K562 (cell line): ENCODE data around the gene RPL9. TPM values are rescaled to one million over a fixed set of nuclear protein-coding genes. Genes with fewer than 3 reads are reported as not detected.

ENCODE experiments used
- ATF2 ChIP-seq: sonication (generic); formaldehyde crosslinking; IDR thresholded peaks from 2 replicates; pipeline ENCODE4 v1.8.1; 2022; ENCODE audit warnings: missing genetic modification reagents
- CTBP1 ChIP-seq: fragments of 450-650 bp; IDR thresholded peaks from 2 replicates; pipeline ENCODE4 v1.6.1; 2016; ENCODE audit warnings: borderline replicate concordance
- GTF3C2 ChIP-seq: IDR thresholded peaks from 3 replicates; pipeline ENCODE4 v1.6.1; 2011; ENCODE audit warnings: borderline replicate concordance, mild to moderate bottlenecking, moderate library complexity; ENCODE audit not compliant: insufficient read length; ENCODE audit errors: extremely low read depth
- MAFF ChIP-seq: IDR thresholded peaks from 2 replicates; pipeline ENCODE4 v1.6.1; 2012; ENCODE audit warnings: low read length, improper control_type of control experiment
- PRDM10 ChIP-seq: fragments of 450-650 bp; IDR thresholded peaks from 2 replicates; pipeline ENCODE4 v1.6.1; 2018; ENCODE audit not compliant: partially characterized antibody
- RBM25 ChIP-seq: fragments of 200-400 bp; formaldehyde crosslinking; IDR thresholded peaks from 2 replicates; pipeline ENCODE4 v1.6.1; 2018; ENCODE audit warnings: low read length, low read depth, moderate library complexity; ENCODE audit not compliant: severe bottlenecking
- RBM34 ChIP-seq: fragments of 200-400 bp; formaldehyde crosslinking; IDR thresholded peaks from 2 replicates; pipeline ENCODE4 v1.6.1; 2018; ENCODE audit warnings: low read length, borderline replicate concordance; ENCODE audit not compliant: insufficient read depth
- SFPQ ChIP-seq: fragments of 200-400 bp; formaldehyde crosslinking; IDR thresholded peaks from 2 replicates; pipeline ENCODE4 v1.6.1; 2017; ENCODE audit warnings: mild to moderate bottlenecking, low read depth, low read length, moderate library complexity
- SMAD4 ChIP-seq: fragments of 250-450 bp; sonication (Bioruptor Pico); conservative IDR thresholded peaks from 2 replicates; pipeline ENCODE4 v1.8.0; 2021; ENCODE audit warnings: inconsistent platforms, mild to moderate bottlenecking, moderate library complexity
- SNRNP70 ChIP-seq: fragments of 200-400 bp; formaldehyde crosslinking; optimal IDR thresholded peaks from 2 replicates; pipeline ENCODE3; 2017; ENCODE audit warnings: low read depth, low read length
- TCF15 ChIP-seq: fragments of 250-450 bp; sonication (Bioruptor Pico); IDR thresholded peaks from 2 replicates; pipeline ENCODE4 v1.8.0; 2022; ENCODE audit warnings: moderate library complexity, mild to moderate bottlenecking, inconsistent platforms
- TEAD2 ChIP-seq: fragments of 450-650 bp; IDR thresholded peaks from 2 replicates; pipeline ENCODE4 v1.6.1; 2016; ENCODE audit warnings: missing genetic modification characterization, control low read depth, missing compliant biosample characterization
- ZNF512 ChIP-seq: IDR thresholded peaks from 2 replicates; pipeline ENCODE4 v1.6.1; 2016; ENCODE audit warnings: missing genetic modification characterization, missing compliant biosample characterization
- ZNF76 ChIP-seq: fragments of 250-450 bp; sonication (Bioruptor Pico); IDR thresholded peaks from 2 replicates; pipeline ENCODE4 v1.4.0; 2020; ENCODE audit warnings: mild to moderate bottlenecking, moderate library complexity, borderline replicate concordance
- ZNF77 ChIP-seq: fragments of 250-450 bp; sonication (Bioruptor Pico); IDR thresholded peaks from 2 replicates; pipeline ENCODE4 v1.5.0; 2020
- polyA plus RNA-seq, 8 experiments: library from polyadenylated mRNA; depleted of rRNA in 4 of 8; stranded (reverse) in 5 of 8; unstranded in 3 of 8; fragments of >200 nt; fragmentation: Nextera tagmentation in 2 of 8; fragmentation: Illumina TruSeq in 1 of 8; extraction: Ambion mirVana in 2 of 8; extraction: Trizol in 1 of 8; gene quantifications; 2 replicates each; pipeline versions ENCODE4 v1.2.1 to v1.2.3, GENCODE V29; 2011 to 2014; ENCODE audit warnings: inconsistent platforms in 1 of 8, missing spikeins in 1 of 8
- total RNA-seq, 7 experiments: library from RNA; depleted of rRNA in 6 of 7; stranded (reverse); fragments of >200 nt in 6 of 7; fragmentation: Illumina TruSeq in 2 of 7; extraction: Trizol in 2 of 7; gene quantifications; 2 replicates each; pipeline versions ENCODE4 v1.2.1 to v1.2.3, GENCODE V29; 2011 to 2021; ENCODE audit warnings: low replicate concordance in 1 of 7

Gene RPL9
- total and polyA plus RNA-seq, 9 of the 15 experiments (the other 6 are each of a cell fraction or from before 2014, with no cell fraction given): 1,925 to 5,178 (median 3,033) TPM

- TF ChIP-seq PRDM10 (no peak), RBM25 (no peak), ZNF512 (no peak), RBM34 (no peak), GTF3C2 (no peak), MAFF (no peak), SNRNP70 (no peak), ZNF76 (CRISPR knock-in tag) (no peak), CTBP1 (no peak), SMAD4 (no peak), TCF15 (CRISPR knock-in tag) (no peak), TEAD2 (tag) (no peak), ATF2 (CRISPR knock-in tag) (peak; percentile 53; the same call in 1 of the 2 replicates), ZNF77 (CRISPR knock-in tag) (no peak), SFPQ (no peak)
Measured at GRCh38 chr4:39464886-39465501, 6.3 kb upstream of the RPL9 start (continued).
